C4-2B (cell line): ENCODE data around the gene KCNMB2.

Experiments used
- CTCF ChIP-seq: fragments of 450-650 bp; conservative IDR thresholded peaks from 2 replicates; pipeline ENCODE4 v1.5.1; 2017; ENCODE audit warnings: mild to moderate bottlenecking
- ZFX ChIP-seq: fragments of 450-650 bp; IDR thresholded peaks from 2 replicates; pipeline ENCODE4 v1.6.1; 2017

DNA sequence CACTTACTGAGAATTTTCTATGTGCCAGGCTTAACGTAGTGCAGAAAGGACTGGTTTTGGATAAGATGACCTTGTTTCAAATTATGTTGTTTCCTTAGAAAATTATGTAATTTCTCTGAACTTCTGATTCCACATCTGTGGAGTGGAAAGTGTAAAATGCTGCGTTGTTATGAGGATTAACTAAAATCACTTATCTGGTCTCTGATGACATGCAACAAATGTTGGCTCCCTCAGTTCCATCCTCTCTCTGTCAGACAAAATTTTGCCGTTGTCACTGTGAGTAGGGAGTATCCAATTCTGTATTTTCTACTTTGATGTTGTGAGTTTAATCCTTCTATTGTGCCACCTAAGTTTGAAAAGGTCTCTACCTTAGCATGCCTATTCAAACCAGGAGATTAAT lies 175.5 kb downstream of the KCNMB2 start:
- TF ChIP-seq CTCF (no peak), ZFX (no peak)
